Measurements from ENCODE around the gene RAB12. TPM values are rescaled to one million over a fixed set of nuclear protein-coding genes. Genes with fewer than 3 reads are reported as not detected.
A peak's percentile ranks its signal among the peaks of the same experiment; 100 is the strongest.
"Not testable (repeated sequence)": the region's sequence is repeated elsewhere in the genome, so short reads cannot be mapped to it uniquely, and the experiment has no call there.

Gene RAB12
- total RNA-seq, 3 donors from 2014 or later = 46.5 to 64.0 (median 55.0) TPM

DNA sequence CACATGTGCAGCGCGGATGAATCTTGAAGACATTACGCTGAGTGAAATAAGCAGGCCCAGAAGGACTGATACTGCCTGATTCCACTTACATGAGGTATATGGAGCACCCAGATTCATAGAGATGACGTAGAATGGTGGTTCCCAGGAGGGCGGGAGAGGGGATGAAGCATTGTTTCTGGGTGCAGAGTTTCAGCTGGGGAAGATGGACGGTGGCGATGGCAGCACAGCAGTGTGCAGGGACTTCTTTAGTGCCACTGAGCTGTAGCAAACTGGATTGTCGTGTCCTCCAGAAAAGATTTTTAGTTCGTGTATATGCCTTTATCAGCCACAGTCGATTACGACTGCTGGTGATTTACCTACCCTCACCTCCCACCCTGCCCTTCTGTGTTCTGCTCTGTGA lies 30.5 kb downstream of the RAB12 start:
- Histone ChIP-seq H3K9me3 (no peaks in the 10 kb centered on the region), H3K27ac (no peak overlapping the region), H3K4me3 (no peak overlapping the region), H3K27me3 (no peaks in the 10 kb centered on the region), H3K36me3 (no peaks in the 10 kb centered on the region), H3K4me1 (no peaks in the 10 kb centered on the region)
- TF ChIP-seq POLR2A (IDR thresholded peaks at IDR 0.05) = no peak
- no peak for TF ChIP-seq POLR2AphosphoS5 (IDR thresholded peaks at IDR 0.05)
- TF ChIP-seq, protein P1, sequence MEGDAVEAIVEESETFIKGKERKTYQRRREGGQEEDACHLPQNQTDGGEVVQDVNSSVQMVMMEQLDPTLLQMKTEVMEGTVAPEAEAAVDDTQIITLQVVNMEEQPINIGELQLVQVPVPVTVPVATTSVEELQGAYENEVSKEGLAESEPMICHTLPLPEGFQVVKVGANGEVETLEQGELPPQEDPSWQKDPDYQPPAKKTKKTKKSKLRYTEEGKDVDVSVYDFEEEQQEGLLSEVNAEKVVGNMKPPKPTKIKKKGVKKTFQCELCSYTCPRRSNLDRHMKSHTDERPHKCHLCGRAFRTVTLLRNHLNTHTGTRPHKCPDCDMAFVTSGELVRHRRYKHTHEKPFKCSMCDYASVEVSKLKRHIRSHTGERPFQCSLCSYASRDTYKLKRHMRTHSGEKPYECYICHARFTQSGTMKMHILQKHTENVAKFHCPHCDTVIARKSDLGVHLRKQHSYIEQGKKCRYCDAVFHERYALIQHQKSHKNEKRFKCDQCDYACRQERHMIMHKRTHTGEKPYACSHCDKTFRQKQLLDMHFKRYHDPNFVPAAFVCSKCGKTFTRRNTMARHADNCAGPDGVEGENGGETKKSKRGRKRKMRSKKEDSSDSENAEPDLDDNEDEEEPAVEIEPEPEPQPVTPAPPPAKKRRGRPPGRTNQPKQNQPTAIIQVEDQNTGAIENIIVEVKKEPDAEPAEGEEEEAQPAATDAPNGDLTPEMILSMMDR (IDR thresholded peaks at IDR 0.05) = no peak
- no peak for DNase-seq (ENCODE audit: low spot score in 2 of 2)
- intact Hi-C loops (cut with DNase I; ENCODE audit: low total_unique reads) = no loop called here

DNA sequence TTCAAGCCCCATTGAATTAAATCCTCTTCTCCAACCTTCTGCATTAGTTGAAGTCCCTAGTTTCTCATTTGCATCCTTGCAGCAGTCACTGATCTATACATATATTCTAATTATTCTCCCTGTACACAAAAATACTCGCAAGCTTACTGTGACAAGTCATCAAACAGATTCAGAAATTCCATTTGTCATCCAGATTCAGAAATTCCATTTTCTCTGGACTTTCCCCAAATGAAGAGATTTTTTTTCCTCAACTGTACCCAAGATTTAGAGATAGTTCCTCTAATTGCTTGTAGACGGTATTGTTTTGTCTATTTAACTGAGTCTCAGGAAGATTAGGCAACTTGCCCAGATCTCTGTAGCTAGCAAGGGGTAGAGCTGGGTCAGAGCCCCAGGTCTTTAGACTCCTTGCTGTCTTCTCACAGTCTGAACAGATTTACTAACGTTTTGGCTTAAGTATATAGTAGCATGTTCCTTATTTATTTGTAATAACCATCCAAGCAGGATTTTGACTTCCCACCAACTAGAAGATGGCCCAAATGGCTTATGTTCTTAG lies 34.2 kb downstream of the RAB12 start:
- Histone ChIP-seq H3K4me1 (no peaks in the 10 kb centered on the region), H3K27ac (no peak overlapping the region), H3K36me3 (no peaks in the 10 kb centered on the region), H3K4me3 (no peak overlapping the region), H3K9me3 (no peaks in the 10 kb centered on the region), H3K27me3 (no peaks in the 10 kb centered on the region)
- intact Hi-C loops (cut with DNase I; ENCODE audit: low total_unique reads) = no loop called here
- no peak for DNase-seq (ENCODE audit: low spot score in 2 of 2)
- TF ChIP-seq POLR2A (IDR thresholded peaks at IDR 0.05) = no peak
- no peak for TF ChIP-seq POLR2AphosphoS5 (IDR thresholded peaks at IDR 0.05)
- TF ChIP-seq, protein P1 (IDR thresholded peaks at IDR 0.05) = no peak

DNA sequence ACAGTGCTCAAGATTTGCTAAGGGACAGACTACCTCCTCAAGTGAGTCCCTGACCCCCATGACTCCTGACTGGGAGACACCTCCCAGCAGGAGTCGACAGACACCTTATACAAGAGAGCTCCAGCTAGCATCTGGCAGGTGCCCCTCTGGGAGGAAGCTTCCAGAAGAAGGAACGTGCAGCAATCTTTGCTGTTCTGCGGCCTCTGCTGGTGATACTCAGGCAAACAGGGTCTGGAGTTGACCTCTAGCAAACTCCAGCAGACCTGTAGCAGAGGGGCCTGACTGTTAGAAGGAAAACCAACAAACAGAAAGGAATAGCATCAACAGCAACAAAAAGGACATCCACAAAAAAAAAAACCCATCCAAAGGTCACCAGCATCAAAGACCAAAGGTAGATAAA lies 38.1 kb downstream of the RAB12 start:
- H3K27ac ChIP-seq; H3K27me3 ChIP-seq; H3K9me3 ChIP-seq; intact Hi-C loops (cut with DNase I; ENCODE audit: low total_unique reads); DNase-seq (ENCODE audit: low spot score in 2 of 2); H3K4me3 ChIP-seq; H3K36me3 ChIP-seq; H3K4me1 ChIP-seq: not testable (repeated sequence)

DNA sequence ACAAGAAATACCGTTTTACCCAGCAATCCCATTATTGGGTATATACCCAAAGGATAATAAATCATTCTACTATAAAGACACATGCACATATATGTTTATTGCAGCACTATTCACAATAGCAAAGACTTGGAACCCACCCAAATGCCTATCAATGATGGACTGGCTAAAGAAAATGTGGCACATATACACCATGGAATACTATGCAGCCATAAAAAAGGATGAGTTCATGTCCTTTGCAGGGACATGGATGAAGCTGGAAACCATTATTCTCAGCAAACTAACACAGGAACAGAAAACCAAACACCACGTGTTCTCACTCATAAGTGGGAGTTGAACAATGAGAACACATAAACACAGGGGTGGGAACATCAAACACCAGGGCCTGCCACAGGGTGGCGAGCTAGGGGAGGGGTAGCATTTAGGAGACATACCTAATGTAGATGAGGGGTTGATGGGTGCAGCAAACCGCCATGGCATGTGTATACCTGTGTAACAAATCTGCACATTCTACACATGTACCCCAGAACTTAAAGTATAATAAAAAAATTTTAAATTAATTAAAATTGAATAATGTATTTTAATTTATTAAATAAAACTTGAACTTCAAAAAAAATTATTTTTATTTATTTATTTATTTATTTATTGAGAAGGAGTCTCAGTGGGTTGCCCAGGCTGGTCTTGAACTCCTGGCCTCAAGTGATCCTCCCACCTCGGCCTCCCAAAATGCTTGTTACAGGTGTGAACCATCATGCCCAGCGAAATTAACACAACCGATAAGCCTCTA lies 42.4 kb downstream of the RAB12 start:
- intact Hi-C loops (cut with DNase I; ENCODE audit: low total_unique reads); H3K9me3 ChIP-seq; H3K27me3 ChIP-seq; H3K4me1 ChIP-seq; H3K27ac ChIP-seq; DNase-seq (ENCODE audit: low spot score in 2 of 2); H3K36me3 ChIP-seq; H3K4me3 ChIP-seq: not testable (repeated sequence)

DNA sequence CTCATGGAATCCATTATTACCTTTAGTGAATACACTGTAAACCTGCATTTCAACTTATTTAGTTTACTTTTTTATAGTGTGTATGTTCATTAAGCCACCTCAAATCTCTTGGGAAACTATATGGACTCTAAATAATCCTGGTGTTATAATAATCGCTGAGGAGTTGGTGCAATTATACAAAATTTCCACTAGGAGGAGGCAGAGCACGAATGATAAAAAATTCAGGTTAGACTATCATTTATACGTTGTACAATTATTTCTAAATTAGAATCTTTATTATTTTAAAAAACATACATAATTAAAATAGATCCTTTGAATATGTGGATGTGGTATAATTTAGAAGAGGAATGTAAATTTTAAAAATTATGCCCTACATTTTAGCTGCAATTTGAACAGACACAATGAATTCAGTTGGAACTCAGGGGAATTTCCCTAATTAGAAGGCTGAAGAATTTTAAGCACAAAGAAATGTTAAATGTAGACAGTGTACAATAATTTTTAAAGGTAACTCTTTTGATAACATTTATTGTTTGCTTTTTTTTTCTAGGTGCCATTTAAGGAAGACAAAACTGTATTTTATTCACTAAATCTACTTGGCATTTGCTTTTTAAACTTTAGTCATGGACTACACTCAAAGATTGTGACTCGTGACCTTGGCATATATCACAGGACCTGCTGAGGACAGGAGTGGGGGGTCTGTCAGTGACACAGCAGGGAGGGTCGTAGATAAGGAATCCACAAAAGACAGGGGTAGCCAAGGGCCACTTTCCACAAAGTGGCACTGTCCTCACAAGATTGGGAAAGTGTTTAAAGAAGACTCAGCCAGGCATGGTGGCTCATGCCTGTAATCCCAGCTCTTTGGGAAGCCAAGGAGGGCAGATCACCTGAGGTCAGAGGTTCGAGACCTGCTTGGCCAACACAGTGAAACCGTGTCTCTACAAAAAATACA lies 45.5 kb downstream of the RAB12 start:
- no peak for TF ChIP-seq POLR2AphosphoS5 (IDR thresholded peaks at IDR 0.05)
- TF ChIP-seq, protein P1 (IDR thresholded peaks at IDR 0.05) = peak; percentile 78 to 94 (median 79)
- Histone ChIP-seq H3K27me3 (no peaks in the 10 kb centered on the region), H3K4me3 (no peak overlapping the region), H3K9me3 (no peaks in the 10 kb centered on the region), H3K36me3 (no peaks in the 10 kb centered on the region), H3K27ac (no peak overlapping the region), H3K4me1 (no peaks in the 10 kb centered on the region)
- intact Hi-C loops (cut with DNase I; ENCODE audit: low total_unique reads) = no loop called here
- no peak for DNase-seq (ENCODE audit: low spot score in 2 of 2)

DNA sequence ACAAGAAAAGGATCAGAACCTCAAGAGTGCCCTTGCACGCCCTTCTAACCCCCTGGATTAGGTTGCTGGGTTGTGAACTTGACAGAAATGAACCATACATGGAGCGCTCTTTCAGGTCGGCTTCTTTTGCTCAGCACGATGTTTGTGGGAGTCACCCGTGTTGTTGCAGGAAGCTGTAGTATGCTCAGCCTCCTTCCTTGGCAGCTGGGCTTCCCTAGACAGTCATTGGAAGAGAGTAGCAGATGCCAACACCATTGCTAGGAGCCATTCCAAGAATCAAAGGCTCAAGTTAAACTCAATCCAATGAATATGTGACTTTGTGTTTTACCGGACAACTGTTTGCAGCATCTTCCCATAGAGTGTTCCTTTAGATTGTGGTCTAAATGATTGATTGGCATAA lies 47.0 kb downstream of the RAB12 start:
- H3K4me3 ChIP-seq = no peak overlapping the region
- no peaks in the 10 kb centered on the region for H3K9me3 ChIP-seq
- DNase-seq (ENCODE audit: low spot score in 2 of 2) = no peak
- no peaks in the 10 kb centered on the region for H3K4me1 ChIP-seq
- H3K27ac ChIP-seq = peak overlapping the region; percentile 10 to 54
- H3K27me3 ChIP-seq = no peaks in the 10 kb centered on the region
- no peaks in the 10 kb centered on the region for H3K36me3 ChIP-seq
- TF ChIP-seq POLR2A (IDR thresholded peaks at IDR 0.05) = no peak
- TF ChIP-seq POLR2AphosphoS5 (IDR thresholded peaks at IDR 0.05) = no peak
- TF ChIP-seq, protein P1 (IDR thresholded peaks at IDR 0.05) = no peak
- intact Hi-C loops (cut with DNase I; ENCODE audit: low total_unique reads) = no loop called here

Data from breast epithelium (tissue), 4 donors.